HepG2 (cell line): Measurements from ENCODE around the gene IQGAP2. TPM values are rescaled to one million over a fixed set of nuclear protein-coding genes. Genes with fewer than 3 reads are reported as not detected.

Source experiments
- ATF4 ChIP-seq, 2 experiments: fragments of 450-650 bp in 1 of 2; sonication (generic) in 1 of 2; formaldehyde crosslinking; IDR thresholded peaks; 2 replicates each; pipeline versions ENCODE4 v1.5.0 to v1.8.0; 2020 to 2022; ENCODE audit warnings: mild to moderate bottlenecking in 1 of 2, missing genetic modification reagents in 1 of 2
- ESRRA ChIP-seq: sonication (generic); formaldehyde crosslinking; IDR thresholded peaks from 2 replicates; pipeline ENCODE4 v1.5.1; 2020; ENCODE audit warnings: mild to moderate bottlenecking, low read depth, missing genetic modification reagents
- FOXK2 ChIP-seq: fragments of 450-650 bp; IDR thresholded peaks from 2 replicates; pipeline ENCODE4 v1.6.1; 2016
- MAFF ChIP-seq: IDR thresholded peaks from 2 replicates; pipeline ENCODE4 v1.6.1; 2011; ENCODE audit warnings: low read depth, low read length, improper control_type of control experiment
- MLX ChIP-seq: IDR thresholded peaks from 2 replicates; pipeline ENCODE4 v1.6.1; 2016
- POGZ ChIP-seq: sonication (generic); formaldehyde crosslinking; IDR thresholded peaks from 2 replicates; pipeline ENCODE4 v1.4.0; 2020; ENCODE audit warnings: mild to moderate bottlenecking, missing genetic modification reagents
- SIX4 ChIP-seq: sonication (generic); formaldehyde crosslinking; IDR thresholded peaks from 2 replicates; pipeline ENCODE4 v1.4.0; 2020; ENCODE audit warnings: missing genetic modification reagents
- SSRP1 ChIP-seq: IDR thresholded peaks from 2 replicates; pipeline ENCODE4 v1.6.1; 2016; ENCODE audit warnings: control low read depth
- TFAP4 ChIP-seq: sonication (generic); IDR thresholded peaks from 2 replicates; pipeline ENCODE4 v1.6.1; 2016; ENCODE audit warnings: low read depth, borderline replicate concordance
- TRAFD1 ChIP-seq: sonication (generic); formaldehyde crosslinking; IDR thresholded peaks from 2 replicates; pipeline ENCODE4 v1.5.1; 2020; ENCODE audit warnings: missing genetic modification reagents, mild to moderate bottlenecking, borderline replicate concordance
- ZBTB49 ChIP-seq: sonication (generic); formaldehyde crosslinking; IDR thresholded peaks from 2 replicates; pipeline ENCODE4 v1.4.0; 2020; ENCODE audit warnings: missing genetic modification reagents, borderline replicate concordance
- ZNF264 ChIP-seq: sonication (generic); formaldehyde crosslinking; IDR thresholded peaks from 2 replicates; pipeline ENCODE4 v1.4.0; 2020; ENCODE audit warnings: missing genetic modification reagents
- ZNF275 ChIP-seq: sonication (generic); formaldehyde crosslinking; IDR thresholded peaks from 2 replicates; pipeline ENCODE4 v1.8.0; 2022; ENCODE audit warnings: missing genetic modification reagents, mild to moderate bottlenecking, inconsistent platforms, borderline replicate concordance
- ZNF468 ChIP-seq: sonication (generic); formaldehyde crosslinking; IDR thresholded peaks from 2 replicates; pipeline ENCODE4 v1.8.0; 2022; ENCODE audit warnings: mild to moderate bottlenecking, moderate library complexity, missing genetic modification reagents
- ZNF607 ChIP-seq: sonication (generic); formaldehyde crosslinking; IDR thresholded peaks from 2 replicates; pipeline ENCODE4 v1.5.1; 2020; ENCODE audit warnings: missing genetic modification reagents, mild to moderate bottlenecking, borderline replicate concordance
- ZSCAN9 ChIP-seq: IDR thresholded peaks from 2 replicates; pipeline ENCODE4 v1.6.1; 2016; ENCODE audit warnings: borderline replicate concordance
- polyA plus RNA-seq, 8 experiments: library from polyadenylated mRNA; depleted of rRNA in 3 of 8; stranded (reverse) in 7 of 8; unstranded in 1 of 8; fragments of >200 nt; fragmentation: Illumina TruSeq in 4 of 8; extraction: Trizol in 4 of 8; gene quantifications; 2 replicates each; pipeline versions ENCODE4 v1.2.1 to v1.2.3, GENCODE V29; 2011 to 2016; ENCODE audit warnings: low read depth in 4 of 8, missing spikeins in 1 of 8, mixed read lengths in 1 of 8; ENCODE audit not compliant: insufficient read depth in 1 of 8
- total RNA-seq, 5 experiments: library from RNA; depleted of rRNA; stranded (reverse); fragments of >200 nt; fragmentation: Illumina TruSeq; extraction: Trizol; gene quantifications; 2 replicates each; pipeline ENCODE4 v1.2.3, GENCODE V29; 2016; ENCODE audit warnings: low read depth in 1 of 5

Gene IQGAP2
- total and polyA plus RNA-seq, 2 of the 13 experiments (the other 11 are each of a cell fraction or from before 2014, with no cell fraction given), result 35.2 to 83.3 TPM

GRCh38 chr5:76372323-76373054 is 30.6 kb upstream of the IQGAP2 start (continued):
- no peak for TF ChIP-seq TFAP4
- no peak for TF ChIP-seq TRAFD1 (CRISPR knock-in tag)
- TF ChIP-seq SIX4, result no peak
- TF ChIP-seq ATF4 (CRISPR knock-in tag; IDR thresholded peaks at IDR 0.05), result peak in 1 of 2 experiments; percentile 11; a peak in 1 of 4 replicates
- peak; percentile 45; the same call in 1 of the 2 replicates for TF ChIP-seq ZNF607 (CRISPR knock-in tag)
- no peak for TF ChIP-seq ZNF275 (CRISPR knock-in tag)
- TF ChIP-seq ZBTB49 (CRISPR knock-in tag), result no peak
- 0 out of 2 replicates have a peak, but pooled peaks have one; percentile 24 for TF ChIP-seq POGZ (CRISPR knock-in tag)
- TF ChIP-seq MAFF, result peak; percentile 99
- no peak for TF ChIP-seq ZNF264 (CRISPR knock-in tag)
- TF ChIP-seq ZNF468, result 0 out of 2 replicates have a peak, but pooled peaks have one; percentile 34
- no peak for TF ChIP-seq ZSCAN9 (CRISPR knock-in tag)
- TF ChIP-seq MLX, result no peak
- TF ChIP-seq SSRP1 (CRISPR knock-in tag), result no peak
- TF ChIP-seq ESRRA, result no peak
- TF ChIP-seq FOXK2, result no peak
